Gastroesophageal sphincter (tissue), 3 donors: ENCODE data around the gene SHE.
"Not testable (repeated sequence)": the region's sequence is repeated elsewhere in the genome, so short reads cannot be mapped to it uniquely, and the experiment has no call there.

ENCODE experiments used
- CTCF ChIP-seq, 4 experiments: fragments of 200-600 bp in 2 of 4; fragments of 450-650 bp in 2 of 4; sonication (generic) in 1 of 4; IDR thresholded peaks; one replicate each; pipeline ENCODE4 v1.5.1; 2017 to 2019; ENCODE audit warnings: antibody characterized with exemption in 4 of 4, mild to moderate bottlenecking in 2 of 4, moderate library complexity in 2 of 4
- EP300 ChIP-seq: sonication (generic); formaldehyde crosslinking; IDR thresholded peaks from one replicate; pipeline ENCODE4 v1.6.1; 2017; ENCODE audit warnings: antibody characterized with exemption, mild to moderate bottlenecking
- POLR2A ChIP-seq, 2 donors: fragments of 450-650 bp; IDR thresholded peaks; one replicate each; pipeline ENCODE4 v1.6.1; 2017; ENCODE audit warnings: antibody characterized with exemption in 2 of 2, mild to moderate bottlenecking in 2 of 2, moderate library complexity in 1 of 2
- POLR2AphosphoS5 ChIP-seq: sonication (generic); formaldehyde crosslinking; IDR thresholded peaks from one replicate; pipeline ENCODE4 v1.6.1; 2017; ENCODE audit warnings: antibody characterized with exemption

GRCh38 chr1:154531950-154532349, 29.7 kb upstream of the SHE start:
- TF ChIP-seq CTCF (IDR thresholded peaks at IDR 0.05); POLR2A (IDR thresholded peaks at IDR 0.05); POLR2AphosphoS5; EP300: not testable (repeated sequence)
